ENCODE data around the gene IRX1. TPM values are rescaled to one million over a fixed set of nuclear protein-coding genes. Genes with fewer than 3 reads are reported as not detected.

Gene IRX1
- total and polyA plus RNA-seq, 7 experiments from 2014 or later, result not detected

DNA sequence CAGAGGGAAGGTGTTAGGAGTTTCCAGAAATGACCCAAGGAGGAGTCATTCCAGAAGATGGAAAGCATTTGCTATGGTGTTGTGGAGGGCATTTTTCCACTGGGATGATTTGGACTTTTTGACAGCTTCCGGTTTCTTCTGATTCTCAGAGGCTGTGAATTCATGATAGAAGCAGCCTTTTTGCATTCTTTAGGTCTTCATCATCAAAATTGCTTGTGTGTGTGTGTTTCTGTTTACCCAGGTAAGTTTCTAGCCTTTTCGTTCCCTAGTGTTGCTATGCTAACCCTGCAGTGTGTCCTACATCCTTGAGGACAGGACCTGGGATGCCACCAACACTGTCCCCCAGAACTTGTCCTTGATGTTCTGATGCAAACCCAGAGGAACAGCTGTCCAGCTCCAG, 19.6 kb downstream of the IRX1 start:
- CTCF ChIA-PET, result no interaction called here
- Histone ChIP-seq H3K9me3 (ENCODE audit: control insufficient read depth in 2 of 3, low read length in 3 of 3) (no peaks in the 10 kb centered on the region), H3K27me3 (ENCODE audit: control insufficient read depth in 2 of 2, insufficient read depth in 2 of 2, low read length in 2 of 2) (no peaks in the 10 kb centered on the region), H3K36me3 (ENCODE audit: control insufficient read depth in 2 of 3, insufficient read depth in 3 of 3, low read length in 3 of 3) (no peaks in the 10 kb centered on the region), H3K4me3 (ENCODE audit: low read length) (no peak overlapping the region), H3K27ac (ENCODE audit: low read depth, low read length) (no peak overlapping the region), H3K4me1 (ENCODE audit: control insufficient read depth in 2 of 2, insufficient read depth in 2 of 2, low read length in 2 of 2) (no peaks in the 10 kb centered on the region)
- Mint-ChIP-seq H3K27ac (no peak overlapping the region), H3K36me3 (no peaks in the 10 kb centered on the region), H3K27me3 (peaks cover 0 to 11% (median 5%) of the 10 kb centered on the region in 5 donors), H3K9me3 (peaks cover 0 to 8% (median 0%) of the 10 kb centered on the region in 11 donors), H3K4me3 (no peak overlapping the region), H3K4me1 (no peaks in the 10 kb centered on the region)
- ATAC-seq (no peak), DNase-seq (no peak)
- POLR2A ChIA-PET, result no interaction called here
- intact Hi-C loops (cut with micrococcal nuclease), result no loop called here

DNA sequence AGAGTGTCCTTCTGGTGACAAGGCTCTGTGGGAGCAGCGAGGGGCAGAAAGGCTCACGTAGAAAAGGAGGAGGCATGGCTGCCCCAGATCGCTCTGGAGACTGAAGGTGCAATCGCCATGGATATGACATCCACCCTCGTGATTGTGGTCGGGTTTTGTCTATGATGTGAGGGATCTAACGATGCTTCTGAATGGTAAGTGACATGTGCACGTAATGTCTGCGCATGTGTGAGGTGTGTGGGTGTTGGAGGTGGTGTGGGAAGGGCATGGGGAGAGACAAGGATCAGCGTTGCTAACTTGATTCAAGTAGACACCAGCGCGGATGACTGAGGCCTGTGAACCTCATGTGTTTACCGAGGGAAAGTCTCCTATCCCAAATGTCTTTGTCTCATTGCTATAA, 20.2 kb downstream of the IRX1 start:
- CTCF ChIA-PET, result no interaction called here
- Histone ChIP-seq H3K4me1 (ENCODE audit: control insufficient read depth in 2 of 2, insufficient read depth in 2 of 2, low read length in 2 of 2) (no peaks in the 10 kb centered on the region), H3K27me3 (ENCODE audit: control insufficient read depth in 2 of 2, insufficient read depth in 2 of 2, low read length in 2 of 2) (no peaks in the 10 kb centered on the region), H3K27ac (ENCODE audit: low read depth, low read length) (no peak overlapping the region), H3K36me3 (ENCODE audit: control insufficient read depth in 2 of 3, insufficient read depth in 3 of 3, low read length in 3 of 3) (no peaks in the 10 kb centered on the region), H3K4me3 (ENCODE audit: low read length) (no peak overlapping the region), H3K9me3 (ENCODE audit: control insufficient read depth in 2 of 3, low read length in 3 of 3) (no peaks in the 10 kb centered on the region)
- peaks cover 0 to 8% (median 0%) of the 10 kb centered on the region in 11 donors for H3K9me3 Mint-ChIP-seq
- intact Hi-C loops (cut with micrococcal nuclease), result no loop called here
- H3K27ac Mint-ChIP-seq, result no peak overlapping the region
- no peaks in the 10 kb centered on the region for H3K4me1 Mint-ChIP-seq
- DNase-seq (no peak), ATAC-seq (no peak)
- H3K4me3 Mint-ChIP-seq, result no peak overlapping the region
- POLR2A ChIA-PET, result no interaction called here
- no peaks in the 10 kb centered on the region for H3K36me3 Mint-ChIP-seq
- peaks cover 0 to 11% (median 5%) of the 10 kb centered on the region in 5 donors for H3K27me3 Mint-ChIP-seq

DNA sequence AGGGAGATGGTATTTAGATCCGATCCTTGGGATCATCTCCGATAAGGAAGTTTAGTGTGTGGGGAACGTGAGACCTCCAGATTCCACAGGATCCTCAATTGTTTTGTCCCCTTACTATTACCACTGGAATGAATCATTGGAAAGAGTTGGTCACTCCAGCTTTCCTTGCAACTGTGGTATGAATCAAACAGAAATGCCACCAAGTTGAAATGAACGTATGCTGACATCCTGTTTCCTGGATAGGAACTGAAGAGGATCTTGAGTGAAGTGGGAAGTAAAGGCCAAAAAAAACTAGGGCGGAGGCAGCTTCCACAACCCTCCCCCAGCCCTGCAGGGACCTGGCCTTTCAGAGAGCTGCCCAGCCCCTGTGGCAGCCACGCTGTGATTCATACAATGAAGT, 23.9 kb downstream of the IRX1 start:
- no peak overlapping the region for H3K4me3 ChIP-seq (ENCODE audit: low read length)
- POLR2A ChIA-PET, result no interaction called here
- Mint-ChIP-seq H3K4me3 (no peak overlapping the region), H3K36me3 (no peaks in the 10 kb centered on the region), H3K27ac (no peak overlapping the region), H3K9me3 (peaks cover 0 to 4% (median 0%) of the 10 kb centered on the region in 11 donors), H3K4me1 (no peaks in the 10 kb centered on the region), H3K27me3 (peaks cover 0 to 11% (median 5%) of the 10 kb centered on the region in 5 donors)
- CTCF ChIA-PET, result no interaction called here
- no peaks in the 10 kb centered on the region for H3K36me3 ChIP-seq (ENCODE audit: control insufficient read depth in 2 of 3, insufficient read depth in 3 of 3, low read length in 3 of 3)
- ATAC-seq, result no peak
- H3K4me1 ChIP-seq (ENCODE audit: control insufficient read depth in 2 of 2, insufficient read depth in 2 of 2, low read length in 2 of 2), result no peaks in the 10 kb centered on the region
- H3K27me3 ChIP-seq (ENCODE audit: control insufficient read depth in 2 of 2, insufficient read depth in 2 of 2, low read length in 2 of 2), result no peaks in the 10 kb centered on the region
- no peak for DNase-seq
- H3K9me3 ChIP-seq (ENCODE audit: control insufficient read depth in 2 of 3, low read length in 3 of 3), result no peaks in the 10 kb centered on the region
- no peak overlapping the region for H3K27ac ChIP-seq (ENCODE audit: low read depth, low read length)
- intact Hi-C loops (cut with micrococcal nuclease), result no loop called here

DNA sequence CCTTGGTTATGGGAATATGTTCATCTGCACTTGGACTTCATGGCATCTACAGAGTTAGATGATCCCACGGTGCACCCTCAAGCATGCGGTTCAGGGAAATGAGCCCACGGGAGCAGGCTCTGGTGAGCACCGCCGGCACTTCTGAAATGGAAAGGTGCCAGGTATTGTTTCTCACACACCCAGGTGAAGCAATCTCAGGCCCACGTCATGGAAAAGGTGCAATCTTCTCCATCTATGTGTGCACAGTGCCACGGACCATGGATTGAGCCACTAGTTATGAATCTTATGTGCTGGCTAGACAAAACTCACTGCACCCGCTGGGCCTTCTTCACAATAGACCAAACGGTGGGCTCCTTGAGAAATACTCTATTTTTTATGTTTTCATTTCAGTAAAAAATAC, 27.3 kb downstream of the IRX1 start:
- Histone ChIP-seq H3K4me3 (ENCODE audit: low read length) (no peak overlapping the region), H3K36me3 (ENCODE audit: control insufficient read depth in 2 of 3, insufficient read depth in 3 of 3, low read length in 3 of 3) (no peaks in the 10 kb centered on the region), H3K27ac (ENCODE audit: low read depth, low read length) (no peak overlapping the region), H3K4me1 (ENCODE audit: control insufficient read depth in 2 of 2, insufficient read depth in 2 of 2, low read length in 2 of 2) (no peaks in the 10 kb centered on the region), H3K27me3 (ENCODE audit: control insufficient read depth in 2 of 2, insufficient read depth in 2 of 2, low read length in 2 of 2) (no peaks in the 10 kb centered on the region), H3K9me3 (ENCODE audit: control insufficient read depth in 2 of 3, low read length in 3 of 3) (no peaks in the 10 kb centered on the region)
- no peaks in the 10 kb centered on the region for H3K4me1 Mint-ChIP-seq
- ChIA-PET POLR2A (no interaction called here), CTCF (no interaction called here)
- intact Hi-C loops (cut with micrococcal nuclease), result no loop called here
- no peaks in the 10 kb centered on the region for H3K36me3 Mint-ChIP-seq
- H3K27me3 Mint-ChIP-seq, result peaks cover 0 to 11% (median 5%) of the 10 kb centered on the region in 5 donors
- H3K9me3 Mint-ChIP-seq, result peaks cover 0 to 14% (median 4%) of the 10 kb centered on the region in 11 donors
- no peak for DNase-seq
- no peak for ATAC-seq
- H3K4me3 Mint-ChIP-seq, result no peak overlapping the region
- no peak overlapping the region for H3K27ac Mint-ChIP-seq

DNA sequence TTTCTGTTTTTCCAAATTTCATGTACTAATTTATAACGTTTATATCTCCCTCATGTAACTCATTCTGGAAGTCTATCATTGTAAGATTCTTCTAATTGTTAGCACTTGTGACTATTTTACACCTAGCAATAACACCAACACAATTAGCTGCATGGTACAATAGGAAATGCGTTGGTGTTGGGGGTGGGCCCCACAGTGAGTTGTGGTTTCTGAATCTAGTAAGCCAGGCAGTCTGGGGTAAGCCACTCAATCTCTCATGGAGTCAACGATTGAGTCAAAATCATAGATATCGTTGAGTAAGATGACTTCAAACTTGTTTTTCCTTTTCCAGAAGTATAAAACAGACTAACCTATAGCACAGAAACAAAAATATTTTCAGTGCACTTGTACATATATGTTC, 30.0 kb downstream of the IRX1 start:
- no peaks in the 10 kb centered on the region for H3K36me3 ChIP-seq (ENCODE audit: control insufficient read depth in 2 of 3, insufficient read depth in 3 of 3, low read length in 3 of 3)
- ChIA-PET POLR2A (no interaction called here), CTCF (no interaction called here)
- H3K9me3 Mint-ChIP-seq, result peaks cover 0 to 15% (median 6%) of the 10 kb centered on the region in 11 donors
- no peaks in the 10 kb centered on the region for H3K27me3 Mint-ChIP-seq
- ATAC-seq (no peak), DNase-seq (no peak)
- no peaks in the 10 kb centered on the region for H3K9me3 ChIP-seq (ENCODE audit: control insufficient read depth in 2 of 3, low read length in 3 of 3)
- no peak overlapping the region for H3K27ac Mint-ChIP-seq
- no peaks in the 10 kb centered on the region for H3K27me3 ChIP-seq (ENCODE audit: control insufficient read depth in 2 of 2, insufficient read depth in 2 of 2, low read length in 2 of 2)
- H3K4me1 ChIP-seq (ENCODE audit: control insufficient read depth in 2 of 2, insufficient read depth in 2 of 2, low read length in 2 of 2), result no peaks in the 10 kb centered on the region
- no peak overlapping the region for H3K4me3 Mint-ChIP-seq
- H3K4me3 ChIP-seq (ENCODE audit: low read length), result no peak overlapping the region
- no peaks in the 10 kb centered on the region for H3K36me3 Mint-ChIP-seq
- no peaks in the 10 kb centered on the region for H3K4me1 Mint-ChIP-seq
- no peak overlapping the region for H3K27ac ChIP-seq (ENCODE audit: low read depth, low read length)
- intact Hi-C loops (cut with micrococcal nuclease), result no loop called here

DNA sequence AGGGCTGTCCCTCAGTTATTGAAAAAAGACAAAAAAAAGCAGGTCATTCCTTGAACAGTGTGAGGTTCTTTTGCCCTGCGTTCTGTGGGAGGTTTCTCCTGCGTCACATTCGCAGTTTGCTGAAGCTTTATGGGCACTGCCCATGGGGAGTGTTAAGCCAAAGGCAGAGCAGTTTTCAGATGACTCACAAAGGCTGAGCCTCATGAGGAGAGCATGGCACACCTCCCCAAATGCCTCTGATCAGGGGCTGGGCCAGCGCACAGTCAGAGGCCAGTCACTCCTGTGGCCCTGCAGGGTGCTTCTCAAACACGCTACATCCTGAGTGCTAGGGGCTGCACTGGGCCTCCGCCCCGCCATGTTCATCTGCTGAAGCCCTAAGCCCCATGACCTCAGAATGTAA, 38.4 kb downstream of the IRX1 start:
- Mint-ChIP-seq H3K4me1 (no peaks in the 10 kb centered on the region), H3K9me3 (peaks cover 0 to 16% (median 4%) of the 10 kb centered on the region in 11 donors), H3K27me3 (peaks cover 0 to 5% (median 0%) of the 10 kb centered on the region in 5 donors), H3K36me3 (no peaks in the 10 kb centered on the region), H3K4me3 (no peak overlapping the region), H3K27ac (no peak overlapping the region)
- H3K4me3 ChIP-seq (ENCODE audit: low read length), result no peak overlapping the region
- no peak for ATAC-seq
- no peaks in the 10 kb centered on the region for H3K9me3 ChIP-seq (ENCODE audit: control insufficient read depth in 2 of 3, low read length in 3 of 3)
- CTCF ChIA-PET, result no interaction called here
- no peak overlapping the region for H3K27ac ChIP-seq (ENCODE audit: low read depth, low read length)
- H3K27me3 ChIP-seq (ENCODE audit: control insufficient read depth in 2 of 2, insufficient read depth in 2 of 2, low read length in 2 of 2), result no peaks in the 10 kb centered on the region
- no peak for DNase-seq
- no peaks in the 10 kb centered on the region for H3K36me3 ChIP-seq (ENCODE audit: control insufficient read depth in 2 of 3, insufficient read depth in 3 of 3, low read length in 3 of 3)
- no peaks in the 10 kb centered on the region for H3K4me1 ChIP-seq (ENCODE audit: control insufficient read depth in 2 of 2, insufficient read depth in 2 of 2, low read length in 2 of 2)
- intact Hi-C loops (cut with micrococcal nuclease), result no loop called here
- POLR2A ChIA-PET, result no interaction called here

DNA sequence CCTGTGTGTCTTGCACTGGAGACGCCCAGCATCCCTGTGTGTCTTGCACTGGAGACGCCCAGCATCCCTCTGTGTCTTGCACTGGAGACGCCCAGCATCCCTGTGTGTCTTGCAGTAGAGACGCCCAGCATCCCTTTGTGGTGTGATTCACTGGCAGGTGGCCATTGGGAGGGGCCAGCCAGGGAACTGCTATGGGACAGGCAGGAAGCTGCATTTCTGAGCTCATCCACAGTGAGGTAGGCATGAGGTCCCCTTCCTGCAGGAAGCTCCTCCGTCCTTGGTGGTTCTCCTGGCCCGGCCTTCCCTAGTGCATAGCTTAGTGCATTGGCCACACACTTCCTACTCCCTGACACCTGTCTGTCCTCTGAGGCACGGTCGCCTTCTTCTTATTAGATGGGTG, 43.5 kb downstream of the IRX1 start:
- CTCF ChIA-PET, result no interaction called here
- no peak overlapping the region for H3K27ac ChIP-seq (ENCODE audit: low read depth, low read length)
- Mint-ChIP-seq H3K27ac (no peak overlapping the region), H3K4me1 (no peaks in the 10 kb centered on the region), H3K4me3 (no peak overlapping the region), H3K9me3 (peaks cover 0 to 13% (median 0%) of the 10 kb centered on the region in 11 donors), H3K36me3 (no peaks in the 10 kb centered on the region), H3K27me3 (peaks cover 0 to 7% (median 0%) of the 10 kb centered on the region in 5 donors)
- H3K4me1 ChIP-seq (ENCODE audit: control insufficient read depth in 2 of 2, insufficient read depth in 2 of 2, low read length in 2 of 2), result no peaks in the 10 kb centered on the region
- no peaks in the 10 kb centered on the region for H3K27me3 ChIP-seq (ENCODE audit: control insufficient read depth in 2 of 2, insufficient read depth in 2 of 2, low read length in 2 of 2)
- POLR2A ChIA-PET, result no interaction called here
- H3K36me3 ChIP-seq (ENCODE audit: control insufficient read depth in 2 of 3, insufficient read depth in 3 of 3, low read length in 3 of 3), result no peaks in the 10 kb centered on the region
- intact Hi-C loops (cut with micrococcal nuclease), result no loop called here
- no peak for DNase-seq
- ATAC-seq, result no peak
- no peak overlapping the region for H3K4me3 ChIP-seq (ENCODE audit: low read length)
- peaks cover 0 to 6% (median 0%) of the 10 kb centered on the region in 3 experiments for H3K9me3 ChIP-seq (ENCODE audit: control insufficient read depth in 2 of 3, low read length in 3 of 3)

Measured in naive thymus-derived CD4-positive, alpha-beta T cell (primary cell).